HEK293 (cell line): ENCODE measurements around the gene SELENOO.

Source experiments
- CTCF ChIP-seq: fragments of 450-650 bp; formaldehyde crosslinking; IDR thresholded peaks from 2 replicates; pipeline ENCODE4 v1.5.1; 2016; ENCODE audit warnings: missing biosample characterization, missing genetic modification characterization
- PRDM4 ChIP-seq: fragments of 450-650 bp; formaldehyde crosslinking; IDR thresholded peaks from 2 replicates; pipeline ENCODE4 v1.5.1; 2017; ENCODE audit warnings: missing biosample characterization, missing genetic modification characterization
- SP2 ChIP-seq: fragments of 450-650 bp; formaldehyde crosslinking; IDR thresholded peaks from 2 replicates; pipeline ENCODE4 v1.5.1; 2016; ENCODE audit warnings: missing biosample characterization, missing genetic modification characterization
- ZBTB1 ChIP-seq: fragments of 450-650 bp; formaldehyde crosslinking; IDR thresholded peaks from 2 replicates; pipeline ENCODE4 v1.5.1; 2016; ENCODE audit warnings: missing biosample characterization, missing genetic modification characterization

- TF ChIP-seq SP2 (tag by site-specific recombination) (no peak), PRDM4 (tag by site-specific recombination) (no peak), CTCF (tag by site-specific recombination) (no peak), ZBTB1 (tag by site-specific recombination) (no peak)
These were observed 20.7 kb upstream of the SELENOO start for GRCh38 chr22:50179937-50180726.
